ENCODE measurements around the gene DENND4A.

DNA sequence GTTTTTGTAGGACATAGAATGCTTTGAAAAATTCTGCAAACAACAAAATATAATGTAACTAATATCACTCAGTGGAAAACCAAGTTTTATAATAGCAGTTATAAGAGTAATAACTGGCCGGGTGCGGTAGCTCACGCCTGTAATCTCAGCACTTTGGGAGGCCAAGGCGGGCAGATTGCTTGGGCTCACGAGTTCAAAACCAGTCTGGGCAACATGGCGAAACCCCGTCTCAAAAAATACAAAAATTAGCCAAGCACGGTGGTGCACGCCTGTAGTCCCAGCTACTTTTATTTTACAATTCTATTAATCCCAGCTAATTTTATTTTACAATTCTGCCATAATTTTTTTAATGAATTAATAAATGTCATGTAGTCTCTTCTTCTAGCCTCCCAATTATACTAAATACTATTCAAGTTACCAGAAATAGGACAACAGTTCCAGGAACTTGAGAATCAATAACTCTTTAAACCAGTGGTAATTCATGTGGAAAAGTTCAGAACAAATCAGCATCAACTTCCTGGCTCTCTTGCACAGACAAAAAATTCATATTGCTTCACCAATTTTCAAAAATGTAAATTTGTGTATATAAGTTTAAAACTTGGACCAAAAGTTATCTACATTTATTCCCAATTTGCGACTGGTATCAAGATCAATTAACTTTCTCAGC lies 2.2 kb downstream of the DENND4A start:
- TF ChIP-seq, protein P1, sequence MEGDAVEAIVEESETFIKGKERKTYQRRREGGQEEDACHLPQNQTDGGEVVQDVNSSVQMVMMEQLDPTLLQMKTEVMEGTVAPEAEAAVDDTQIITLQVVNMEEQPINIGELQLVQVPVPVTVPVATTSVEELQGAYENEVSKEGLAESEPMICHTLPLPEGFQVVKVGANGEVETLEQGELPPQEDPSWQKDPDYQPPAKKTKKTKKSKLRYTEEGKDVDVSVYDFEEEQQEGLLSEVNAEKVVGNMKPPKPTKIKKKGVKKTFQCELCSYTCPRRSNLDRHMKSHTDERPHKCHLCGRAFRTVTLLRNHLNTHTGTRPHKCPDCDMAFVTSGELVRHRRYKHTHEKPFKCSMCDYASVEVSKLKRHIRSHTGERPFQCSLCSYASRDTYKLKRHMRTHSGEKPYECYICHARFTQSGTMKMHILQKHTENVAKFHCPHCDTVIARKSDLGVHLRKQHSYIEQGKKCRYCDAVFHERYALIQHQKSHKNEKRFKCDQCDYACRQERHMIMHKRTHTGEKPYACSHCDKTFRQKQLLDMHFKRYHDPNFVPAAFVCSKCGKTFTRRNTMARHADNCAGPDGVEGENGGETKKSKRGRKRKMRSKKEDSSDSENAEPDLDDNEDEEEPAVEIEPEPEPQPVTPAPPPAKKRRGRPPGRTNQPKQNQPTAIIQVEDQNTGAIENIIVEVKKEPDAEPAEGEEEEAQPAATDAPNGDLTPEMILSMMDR (IDR thresholded peaks at IDR 0.05) = no peak
- TF ChIP-seq POLR2A (IDR thresholded peaks at IDR 0.05) = no peak
